Uterus (tissue), 2 donors: Measurements from ENCODE around the gene PSMD1.

Source experiments
- CTCF ChIP-seq, 4 experiments: fragments of 200-600 bp in 2 of 4; fragments of 450-650 bp in 2 of 4; sonication (generic) in 2 of 4; IDR thresholded peaks; one replicate each; pipeline ENCODE4 v1.5.1; 2016 to 2019; ENCODE audit warnings: antibody characterized with exemption in 4 of 4, mild to moderate bottlenecking in 2 of 4, moderate library complexity in 1 of 4
- POLR2A ChIP-seq, 2 donors: fragments of 450-650 bp; IDR thresholded peaks; one replicate each; pipeline ENCODE4 v1.6.1; 2016; ENCODE audit warnings: antibody characterized with exemption in 2 of 2, mild to moderate bottlenecking in 1 of 2, moderate library complexity in 1 of 2

- TF ChIP-seq CTCF (IDR thresholded peaks at IDR 0.05) (no peak), POLR2A (IDR thresholded peaks at IDR 0.05) (no peak)
Observed at GRCh38 chr2:231126123-231126522, 69.5 kb downstream of the PSMD1 start.
